Neural cell (in vitro differentiated cells): ENCODE measurements around the gene GCSAM.

Experiments
- EP300 ChIP-seq: fragments of 450-650 bp; conservative IDR thresholded peaks from 2 replicates; pipeline ENCODE4 v1.6.1; 2014; ENCODE audit warnings: antibody characterized with exemption, mild to moderate bottlenecking, moderate library complexity; ENCODE audit not compliant: poor library complexity, severe bottlenecking
- EZH2 ChIP-seq: fragments of 200-600, 300-800 bp; shearing (Covaris generic), sonication (generic); IDR thresholded peaks from 2 replicates; pipeline ENCODE4 v1.6.1; 2014; ENCODE audit warnings: antibody characterized with exemption, low read length, borderline replicate concordance, mild to moderate bottlenecking; ENCODE audit not compliant: insufficient read depth, poor library complexity, severe bottlenecking
- MXI1 ChIP-seq: fragments of 450-650 bp; conservative IDR thresholded peaks from 2 replicates; pipeline ENCODE4 v1.6.1; 2014; ENCODE audit warnings: antibody characterized with exemption, mild to moderate bottlenecking; ENCODE audit not compliant: poor library complexity, severe bottlenecking
- POLR2AphosphoS5 ChIP-seq: IDR thresholded peaks from 2 replicates; pipeline ENCODE4 v1.6.1; 2012
- RAD21 ChIP-seq: fragments of 450-650 bp; conservative IDR thresholded peaks from 2 replicates; pipeline ENCODE4 v1.6.1; 2014; ENCODE audit warnings: antibody characterized with exemption, mild to moderate bottlenecking, moderate library complexity
- SMC3 ChIP-seq: fragments of 450-650 bp; conservative IDR thresholded peaks from 2 replicates; pipeline ENCODE4 v1.6.1; 2014; ENCODE audit warnings: antibody characterized with exemption, mild to moderate bottlenecking, moderate library complexity; ENCODE audit not compliant: poor library complexity
- TAF1 ChIP-seq: IDR thresholded peaks from 2 replicates; pipeline ENCODE4 v1.6.1; 2012; ENCODE audit warnings: low read depth
- TF ChIP-seq, protein P1 (sequence below): fragments of 450-650 bp; IDR thresholded peaks from 2 replicates; pipeline ENCODE4 v1.5.1; 2014; ENCODE audit warnings: antibody characterized with exemption, mild to moderate bottlenecking, moderate library complexity; ENCODE audit not compliant: poor library complexity, severe bottlenecking
- TF ChIP-seq, protein P2 (sequence below): IDR thresholded peaks from 2 replicates; pipeline ENCODE4 v1.6.1; 2012; ENCODE audit warnings: borderline replicate concordance

DNA sequence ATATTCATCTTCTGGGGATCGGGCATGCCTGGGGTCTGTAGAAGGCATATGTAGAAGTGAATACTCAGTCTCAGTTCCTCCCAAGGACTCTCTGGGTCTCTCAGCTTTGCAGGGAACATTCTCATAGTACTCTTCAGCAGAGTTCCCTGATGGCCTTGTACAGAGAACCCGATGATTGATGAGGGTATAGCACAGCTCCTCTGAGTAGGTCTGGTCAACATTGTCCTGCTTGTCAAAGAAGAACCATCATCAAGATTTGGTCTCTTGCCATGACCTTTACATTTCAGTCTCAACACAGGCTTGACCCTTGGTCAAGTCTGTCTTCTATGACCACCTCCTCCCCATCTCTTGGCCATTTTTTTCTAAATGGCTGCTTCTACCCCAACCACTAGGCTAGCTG is 9.5 kb downstream of the GCSAM start:
- no peak for TF ChIP-seq TAF1
- TF ChIP-seq, protein P1, sequence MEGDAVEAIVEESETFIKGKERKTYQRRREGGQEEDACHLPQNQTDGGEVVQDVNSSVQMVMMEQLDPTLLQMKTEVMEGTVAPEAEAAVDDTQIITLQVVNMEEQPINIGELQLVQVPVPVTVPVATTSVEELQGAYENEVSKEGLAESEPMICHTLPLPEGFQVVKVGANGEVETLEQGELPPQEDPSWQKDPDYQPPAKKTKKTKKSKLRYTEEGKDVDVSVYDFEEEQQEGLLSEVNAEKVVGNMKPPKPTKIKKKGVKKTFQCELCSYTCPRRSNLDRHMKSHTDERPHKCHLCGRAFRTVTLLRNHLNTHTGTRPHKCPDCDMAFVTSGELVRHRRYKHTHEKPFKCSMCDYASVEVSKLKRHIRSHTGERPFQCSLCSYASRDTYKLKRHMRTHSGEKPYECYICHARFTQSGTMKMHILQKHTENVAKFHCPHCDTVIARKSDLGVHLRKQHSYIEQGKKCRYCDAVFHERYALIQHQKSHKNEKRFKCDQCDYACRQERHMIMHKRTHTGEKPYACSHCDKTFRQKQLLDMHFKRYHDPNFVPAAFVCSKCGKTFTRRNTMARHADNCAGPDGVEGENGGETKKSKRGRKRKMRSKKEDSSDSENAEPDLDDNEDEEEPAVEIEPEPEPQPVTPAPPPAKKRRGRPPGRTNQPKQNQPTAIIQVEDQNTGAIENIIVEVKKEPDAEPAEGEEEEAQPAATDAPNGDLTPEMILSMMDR, result no peak
- TF ChIP-seq, protein P2, sequence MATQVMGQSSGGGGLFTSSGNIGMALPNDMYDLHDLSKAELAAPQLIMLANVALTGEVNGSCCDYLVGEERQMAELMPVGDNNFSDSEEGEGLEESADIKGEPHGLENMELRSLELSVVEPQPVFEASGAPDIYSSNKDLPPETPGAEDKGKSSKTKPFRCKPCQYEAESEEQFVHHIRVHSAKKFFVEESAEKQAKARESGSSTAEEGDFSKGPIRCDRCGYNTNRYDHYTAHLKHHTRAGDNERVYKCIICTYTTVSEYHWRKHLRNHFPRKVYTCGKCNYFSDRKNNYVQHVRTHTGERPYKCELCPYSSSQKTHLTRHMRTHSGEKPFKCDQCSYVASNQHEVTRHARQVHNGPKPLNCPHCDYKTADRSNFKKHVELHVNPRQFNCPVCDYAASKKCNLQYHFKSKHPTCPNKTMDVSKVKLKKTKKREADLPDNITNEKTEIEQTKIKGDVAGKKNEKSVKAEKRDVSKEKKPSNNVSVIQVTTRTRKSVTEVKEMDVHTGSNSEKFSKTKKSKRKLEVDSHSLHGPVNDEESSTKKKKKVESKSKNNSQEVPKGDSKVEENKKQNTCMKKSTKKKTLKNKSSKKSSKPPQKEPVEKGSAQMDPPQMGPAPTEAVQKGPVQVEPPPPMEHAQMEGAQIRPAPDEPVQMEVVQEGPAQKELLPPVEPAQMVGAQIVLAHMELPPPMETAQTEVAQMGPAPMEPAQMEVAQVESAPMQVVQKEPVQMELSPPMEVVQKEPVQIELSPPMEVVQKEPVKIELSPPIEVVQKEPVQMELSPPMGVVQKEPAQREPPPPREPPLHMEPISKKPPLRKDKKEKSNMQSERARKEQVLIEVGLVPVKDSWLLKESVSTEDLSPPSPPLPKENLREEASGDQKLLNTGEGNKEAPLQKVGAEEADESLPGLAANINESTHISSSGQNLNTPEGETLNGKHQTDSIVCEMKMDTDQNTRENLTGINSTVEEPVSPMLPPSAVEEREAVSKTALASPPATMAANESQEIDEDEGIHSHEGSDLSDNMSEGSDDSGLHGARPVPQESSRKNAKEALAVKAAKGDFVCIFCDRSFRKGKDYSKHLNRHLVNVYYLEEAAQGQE, result no peak
- TF ChIP-seq EZH2, result no peak
- TF ChIP-seq EP300, result no peak
- TF ChIP-seq RAD21, result no peak
- TF ChIP-seq SMC3, result no peak
- no peak for TF ChIP-seq POLR2AphosphoS5
- TF ChIP-seq MXI1, result no peak
